Endothelial cell of umbilical vein (primary cell): ENCODE measurements around the gene MAP3K12. TPM values are rescaled to one million over a fixed set of nuclear protein-coding genes. Genes with fewer than 3 reads are reported as not detected.

Source experiments
- BruUV-seq: library from RNA; stranded (reverse); fragments of 400-500 nt; replicated peaks from 2 replicates; lab custom pipeline; 2021; lab: Mats Ljungman, UMichigan
- CTCF ChIA-PET: fragments of 300-600, 350-600 bp; sonication (Branson Sonifier 250); formaldehyde crosslinking; loops from one replicate; lab custom pipeline; 2021; ENCODE audit warnings: antibody characterized with exemption, inconsistent platforms; lab: Charles Lee
- POLR2A ChIA-PET: fragments of 300-600, 350-600 bp; sonication (Branson Sonifier 250); formaldehyde crosslinking; loops from one replicate; lab custom pipeline; 2021; ENCODE audit warnings: antibody characterized with exemption, inconsistent platforms; lab: Charles Lee
- DNase-seq: peaks from one replicate; pipeline ENCODE4 v3.0.0-alpha.2; 2011; ENCODE audit warnings: low read depth, low spot score
- FAIRE-seq: peaks from 2 replicates; lab custom pipeline; 2011; peaks lifted over from hg19 to GRCh38; lab: Jason Lieb, UNC
- H2AFZ ChIP-seq: 2 replicates; pipeline ENCODE4 v1.6.0; 2012; ENCODE audit warnings: low read depth, low read length, control low read depth, inconsistent platforms
- H3K27ac ChIP-seq: 2 replicates; pipeline ENCODE4 v1.5.1; 2011; ENCODE audit warnings: low read depth, mild to moderate bottlenecking, control low read depth, low read length, moderate library complexity; ENCODE audit not compliant: insufficient read depth
- H3K27me3 ChIP-seq, 2 experiments: 2 replicates each; pipeline versions ENCODE4 v1.6.0 to v1.6.1; 2011; ENCODE audit warnings: low read length in 2 of 2, mixed read lengths in 1 of 2; ENCODE audit not compliant: control insufficient read depth in 2 of 2, insufficient read depth in 2 of 2
- H3K36me3 ChIP-seq, 2 experiments: 2 replicates in 1 of 2; 3 replicates in 1 of 2; pipeline ENCODE4 v1.5.1; 2011; ENCODE audit warnings: low read length in 2 of 2, mild to moderate bottlenecking in 1 of 2, moderate library complexity in 1 of 2; ENCODE audit not compliant: control insufficient read depth in 2 of 2, insufficient read depth in 2 of 2; ENCODE audit errors: extremely low read depth in 1 of 2
- H3K4me1 ChIP-seq: 3 replicates; pipeline ENCODE4 v1.5.1; 2011; ENCODE audit warnings: mild to moderate bottlenecking, low read length; ENCODE audit not compliant: control insufficient read depth, insufficient read depth; ENCODE audit errors: extremely low read depth
- H3K4me2 ChIP-seq: 2 replicates; pipeline ENCODE4 v1.6.1; 2011; ENCODE audit warnings: low read length, control low read depth, mixed read lengths; ENCODE audit not compliant: insufficient read depth
- H3K4me3 ChIP-seq, 3 experiments: fragments of 200-600 bp in 1 of 3; sonication (generic), shearing (Covaris generic) in 1 of 3; replicated peaks in 1 of 3; 2 replicates each; pipeline ENCODE4 v1.5.1; 2011 to 2016; ENCODE audit warnings: control low read depth in 3 of 3, low read length in 3 of 3, mild to moderate bottlenecking in 2 of 3, inconsistent platforms in 1 of 3, low read depth in 1 of 3, moderate library complexity in 1 of 3; ENCODE audit not compliant: insufficient read depth in 1 of 3
- H3K79me2 ChIP-seq: 2 replicates; pipeline ENCODE4 v1.6.0; 2012; ENCODE audit warnings: low read length, inconsistent platforms; ENCODE audit not compliant: control insufficient read depth, insufficient read depth
- H3K9ac ChIP-seq: replicated peaks from 2 replicates; pipeline ENCODE3; 2011; ENCODE audit warnings: low read length, control low read depth; ENCODE audit not compliant: insufficient read depth; ENCODE audit errors: extremely low read depth
- H3K9me1 ChIP-seq: replicated peaks from 3 replicates; pipeline ENCODE4 v1.6.0; 2011; ENCODE audit warnings: mild to moderate bottlenecking, low read length; ENCODE audit not compliant: control insufficient read depth, insufficient read depth; ENCODE audit errors: extremely low read depth
- H3K9me3 ChIP-seq: replicated peaks from 2 replicates; pipeline ENCODE4 v1.5.1; 2012; ENCODE audit warnings: low read length, inconsistent platforms; ENCODE audit not compliant: control insufficient read depth, insufficient read depth
- H4K20me1 ChIP-seq: replicated peaks from 2 replicates; pipeline ENCODE3; 2011; ENCODE audit warnings: mild to moderate bottlenecking, low read length; ENCODE audit not compliant: control insufficient read depth, insufficient read depth; ENCODE audit errors: extremely low read depth
- CTCF ChIP-seq, 2 donors: IDR thresholded peaks; 1 replicate in 1 of 2; 2 replicates in 1 of 2; pipeline ENCODE4 v1.5.1; 2011; ENCODE audit warnings: low read length in 2 of 2, mild to moderate bottlenecking in 2 of 2, moderate library complexity in 2 of 2, control low read depth in 1 of 2, inconsistent platforms in 1 of 2, low read depth in 1 of 2; ENCODE audit not compliant: insufficient read depth in 1 of 2; ENCODE audit errors: extremely low read depth in 1 of 2
- EZH2 ChIP-seq: IDR thresholded peaks from 2 replicates; pipeline ENCODE4 v1.6.1; 2012; ENCODE audit warnings: borderline replicate concordance, low read depth, mild to moderate bottlenecking, moderate library complexity, low read length, inconsistent platforms; ENCODE audit not compliant: severe bottlenecking
- GATA2 ChIP-seq: IDR thresholded peaks from 2 replicates; pipeline ENCODE4 v1.7.0; 2011; ENCODE audit warnings: low read depth, mild to moderate bottlenecking, moderate library complexity, mixed read lengths, low read length; ENCODE audit not compliant: insufficient read length, insufficient read depth
- JUN ChIP-seq: IDR thresholded peaks from 2 replicates; pipeline ENCODE4 v1.6.1; 2011; ENCODE audit warnings: borderline replicate concordance, low read depth; ENCODE audit not compliant: insufficient read length, insufficient read depth
- MAX ChIP-seq: IDR thresholded peaks from 2 replicates; pipeline ENCODE4 v1.6.1; 2011; ENCODE audit not compliant: insufficient read depth, insufficient read length
- MYC ChIP-seq: IDR thresholded peaks from one replicate; pipeline ENCODE4 v1.6.1; 2011; ENCODE audit warnings: mild to moderate bottlenecking, low read depth, low read length
- POLR2A ChIP-seq: IDR thresholded peaks from 2 replicates; pipeline ENCODE4 v1.6.1; 2012; ENCODE audit warnings: low read depth, mild to moderate bottlenecking, control low read depth, low read length
- POLR2AphosphoS5 ChIP-seq: IDR thresholded peaks from 2 replicates; pipeline ENCODE4 v1.6.1; 2012; ENCODE audit warnings: low read depth, mild to moderate bottlenecking, control low read depth, low read length, moderate library complexity; ENCODE audit not compliant: insufficient read depth
- dilution Hi-C: fragments of 300-500 bp; cut with MboI; formaldehyde crosslinking; loops from one replicate; pipeline ENCODE4 v1.15.0; 2019; ENCODE audit warnings: low sequenced_read_pairs; ENCODE audit not compliant: extremely low pct_ligation_motif_present
- intact Hi-C: fragments of 100-400 bp; cut with micrococcal nuclease; formaldehyde crosslinking; loops from one replicate; pipeline ENCODE4 v1.10.0; 2022
- polyA plus RNA-seq, 4 experiments: library from polyadenylated mRNA; depleted of rRNA in 3 of 4; stranded (reverse) in 3 of 4; unstranded in 1 of 4; fragments of >200 nt; gene quantifications; 2 replicates each; pipeline versions ENCODE4 v1.2.1 to v1.2.3, GENCODE V29; 2011 to 2012; ENCODE audit warnings: missing spikeins in 1 of 4
- total RNA-seq: library from RNA; stranded (reverse); gene quantifications from 2 replicates; pipeline ENCODE4 v1.2.3, GENCODE V29; 2021

The MAP3K12 gene
- total and polyA plus RNA-seq, 2 donors (not counting 3 experiments of a cell fraction or from before 2014, with no cell fraction given), result 29.3 to 66.2 TPM

- intact Hi-C loops, result no loop called here
Observed at GRCh38 chr12:53486736-53487487, 12.3 kb downstream of the MAP3K12 start.

More at GRCh38 chr12:53486736-53487487, 12.3 kb downstream of the MAP3K12 start:
- Histone ChIP-seq H3K4me3 (no peak overlapping the region), H3K4me2 (no peak overlapping the region), H3K9me1 (no peaks in the 10 kb centered on the region), H3K9ac (no peak overlapping the region), H3K79me2 (no peaks in the 10 kb centered on the region), H3K27me3 (no peaks in the 10 kb centered on the region), H2AFZ (no peak overlapping the region), H4K20me1 (no peaks in the 10 kb centered on the region), H3K36me3 (peaks cover 2 to 41% of the 10 kb centered on the region in 2 experiments), H3K4me1 (no peaks in the 10 kb centered on the region), H3K9me3 (no peaks in the 10 kb centered on the region), H3K27ac (no peak overlapping the region)
- no peak for TF ChIP-seq GATA2
- no peak for TF ChIP-seq CTCF (IDR thresholded peaks at IDR 0.05; ENCODE audit: extremely low read depth in 1 of 2, insufficient read depth in 1 of 2, low read depth in 1 of 2, low read length in 2 of 2)
- no peak for TF ChIP-seq MYC
- no peak for TF ChIP-seq POLR2A
- no peak for TF ChIP-seq MAX
- no peak for TF ChIP-seq JUN
- no peak for TF ChIP-seq EZH2
- TF ChIP-seq POLR2AphosphoS5, result no peak
- no peak for FAIRE-seq
- ChIA-PET POLR2A (interaction anchor here (0.5 kb wide), 1 partner anchor 16 kb away, joined by 4 read pairs; no protein-coding TSS in a partner anchor), CTCF (no interaction called here)
- no peak for DNase-seq
- dilution Hi-C loops, result no loop called here
- no TSS peak for BruUV-seq
